Naive B cell (primary cell): ENCODE results near the gene PRPF19. TPM values are rescaled to one million over a fixed set of nuclear protein-coding genes. Genes with fewer than 3 reads are reported as not detected.
A peak's percentile ranks its signal among the peaks of the same experiment; 100 is the strongest.
"Not testable (repeated sequence)": the region's sequence is repeated elsewhere in the genome, so short reads cannot be mapped to it uniquely, and the experiment has no call there.

Experiments
- ATAC-seq, 2 donors: fragments of 150-1000 bp; cut with Tn5 transposase; 2 replicates each; pipeline ENCODE4 v1.10.0; 2021; ENCODE audit warnings: low read depth in 2 of 2, mild to moderate bottlenecking in 2 of 2, moderate library complexity in 2 of 2
- DNase-seq: peaks from one replicate; pipeline ENCODE4 v3.0.0; 2022
- H3K27ac Mint-ChIP-seq, 6 donors: one replicate each; pipeline ENCODE4 v1.8.0; 2020 to 2022; ENCODE audit warnings: mild to moderate bottlenecking in 6 of 6, mixed read lengths in 6 of 6, moderate library complexity in 5 of 6, inconsistent platforms in 2 of 6
- H3K27me3 Mint-ChIP-seq, 3 donors: one replicate each; pipeline ENCODE4 v1.8.0; 2021 to 2022; ENCODE audit warnings: mixed read lengths in 3 of 3, mild to moderate bottlenecking in 1 of 3
- H3K36me3 Mint-ChIP-seq, 2 donors: one replicate each; pipeline ENCODE4 v1.8.0; 2020 to 2022; ENCODE audit warnings: mixed read lengths in 2 of 2, inconsistent platforms in 1 of 2, mild to moderate bottlenecking in 1 of 2
- H3K4me1 Mint-ChIP-seq, 3 donors: one replicate each; pipeline ENCODE4 v1.8.0; 2020 to 2022; ENCODE audit warnings: mixed read lengths in 3 of 3, inconsistent platforms in 1 of 3, mild to moderate bottlenecking in 1 of 3, moderate library complexity in 1 of 3
- H3K4me3 Mint-ChIP-seq, 8 donors: one replicate each; pipeline ENCODE4 v1.8.0; 2020 to 2022; ENCODE audit warnings: mild to moderate bottlenecking in 8 of 8, mixed read lengths in 8 of 8, moderate library complexity in 8 of 8, inconsistent platforms in 2 of 8
- H3K9me3 Mint-ChIP-seq, 7 donors: one replicate each; pipeline ENCODE4 v1.8.0; 2020 to 2022; ENCODE audit warnings: mixed read lengths in 7 of 7, mild to moderate bottlenecking in 5 of 7, inconsistent platforms in 2 of 7, moderate library complexity in 1 of 7
- polyA plus RNA-seq, 6 donors: library from polyadenylated mRNA; unstranded; fragments of 300-500 nt; fragmentation: Illumina TruSeq; gene quantifications; one replicate each; pipeline ENCODE4 v1.2.3, GENCODE V29; 2021; ENCODE audit warnings: low read depth in 6 of 6

PRPF19 gene
- polyA plus RNA-seq, 6 donors from 2014 or later = 5.6 to 19.3 (median 15.6) TPM

DNA sequence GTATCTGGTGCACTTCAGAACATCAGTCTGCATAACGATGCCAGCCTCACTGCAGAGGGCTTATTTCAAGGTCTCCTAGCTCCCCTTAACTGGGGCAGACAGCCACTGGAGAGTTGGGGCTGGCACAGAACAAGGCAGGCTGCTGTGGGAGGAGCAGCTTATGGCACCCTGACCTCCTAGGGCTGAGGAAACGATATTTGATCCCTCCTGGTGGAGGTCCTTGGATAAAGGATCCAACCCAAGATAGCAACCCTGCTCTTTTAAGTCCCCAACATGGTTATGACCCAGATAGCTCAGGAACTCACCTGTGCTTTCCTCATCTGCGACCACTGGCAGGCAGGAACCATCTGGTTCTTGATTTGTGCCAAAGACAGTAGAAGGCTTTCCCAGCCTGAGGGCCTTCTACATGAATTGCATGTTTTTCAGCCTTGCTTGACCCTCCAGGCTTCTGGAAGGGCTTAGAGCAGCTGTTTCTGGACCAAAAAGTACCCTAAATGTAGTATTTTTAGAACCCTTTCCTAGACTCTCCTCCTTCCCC, 10.4 kb upstream of the PRPF19 start:
- H3K4me1 Mint-ChIP-seq = peaks cover 49 to 73% (median 59%) of the 10 kb centered on the region in 3 donors
- ATAC-seq (no peak), DNase-seq (no peak)
- H3K9me3 Mint-ChIP-seq = no peaks in the 10 kb centered on the region
- H3K27me3 Mint-ChIP-seq = no peaks in the 10 kb centered on the region
- H3K36me3 Mint-ChIP-seq = peaks cover 22 to 23% of the 10 kb centered on the region in 2 donors
- peak overlapping the region in 3 of 6 donors; percentile 28 to 97 (median 54) for H3K27ac Mint-ChIP-seq
- H3K4me3 Mint-ChIP-seq = peak overlapping the region in 5 of 8 donors; percentile 12 to 97 (median 71)

- peaks cover 9 to 12% of the 10 kb centered on the region in 2 donors for H3K36me3 Mint-ChIP-seq
- peak overlapping the region; percentile 71 to 97 (median 94) for H3K27ac Mint-ChIP-seq
- peak; percentile 84 for DNase-seq
- ATAC-seq = peak; percentile 67 to 69
- peaks cover 52 to 85% (median 68%) of the 10 kb centered on the region in 3 donors for H3K4me1 Mint-ChIP-seq
- no peaks in the 10 kb centered on the region for H3K27me3 Mint-ChIP-seq
- H3K9me3 Mint-ChIP-seq = no peaks in the 10 kb centered on the region
- H3K4me3 Mint-ChIP-seq = peak overlapping the region; percentile 95 to 100 (median 98)
Observed at GRCh38 chr11:60915248-60915914, 9.0 kb upstream of the PRPF19 start.

DNA sequence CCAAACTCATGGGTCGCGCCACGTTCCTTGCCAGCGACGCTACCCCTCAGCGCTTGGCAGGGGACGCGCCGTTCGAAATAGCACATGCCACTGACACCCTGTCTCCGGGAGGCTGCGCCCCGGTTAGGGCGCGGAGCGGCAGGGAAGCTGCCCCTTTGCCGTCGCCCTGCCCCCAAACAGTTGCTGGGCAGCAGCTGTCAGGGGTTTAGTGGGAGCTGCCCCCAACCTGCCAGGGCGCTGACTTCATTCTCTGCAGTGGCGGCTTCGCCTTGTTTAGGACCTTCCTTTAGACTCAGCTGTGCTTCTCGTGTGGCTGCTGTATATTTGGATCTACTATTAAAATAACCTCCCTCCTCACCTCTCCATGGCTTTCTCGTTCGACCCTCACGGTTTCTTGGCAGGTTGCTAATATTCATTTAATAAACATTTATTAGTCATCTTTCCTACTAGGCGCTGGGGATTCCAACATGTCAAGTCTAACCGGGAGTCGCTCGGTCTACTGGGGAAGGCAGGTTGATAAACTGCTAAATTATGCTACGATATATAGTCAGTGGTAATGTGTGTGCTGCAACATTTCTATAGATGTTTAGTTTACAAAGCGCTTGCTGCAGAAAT, 8.4 kb upstream of the PRPF19 start:
- H3K27ac Mint-ChIP-seq = peak overlapping the region; percentile 71 to 97 (median 94)
- H3K4me1 Mint-ChIP-seq = peaks cover 52 to 85% (median 69%) of the 10 kb centered on the region in 3 donors
- peaks cover 0 to 1% (median 0%) of the 10 kb centered on the region in 7 donors for H3K9me3 Mint-ChIP-seq

GRCh38 chr11:60913793-60914632, 7.6 kb upstream of the PRPF19 start, which contains the start of gene TMEM109:
TMEM109 (plus strand) TSS chr11:60914158; CDS start chr11:60919694, 5,536 bp downstream.
- DNase-seq (peak; percentile 88), ATAC-seq (peak; percentile 57 to 60)
- peaks cover 0 to 2% (median 0%) of the 10 kb centered on the region in 7 donors for H3K9me3 Mint-ChIP-seq
- no peaks in the 10 kb centered on the region for H3K27me3 Mint-ChIP-seq
- H3K36me3 Mint-ChIP-seq = no peaks in the 10 kb centered on the region
- peak within 1 kb of the TSS; percentile 96 to 100 (median 99) for H3K4me3 Mint-ChIP-seq
- H3K4me1 Mint-ChIP-seq = peaks cover 51 to 85% (median 69%) of the 10 kb centered on the region in 3 donors
- peak within 1 kb of the TSS; percentile 90 to 99 (median 97) for H3K27ac Mint-ChIP-seq

More for the DNA sequence above, 8.4 kb upstream of the PRPF19 start:
- ATAC-seq (peak; percentile 8 to 13), DNase-seq (peak; percentile 47)
- peak overlapping the region; percentile 95 to 100 (median 98) for H3K4me3 Mint-ChIP-seq
- H3K36me3 Mint-ChIP-seq = peaks cover 5 to 6% of the 10 kb centered on the region in 2 donors
- no peaks in the 10 kb centered on the region for H3K27me3 Mint-ChIP-seq

DNA sequence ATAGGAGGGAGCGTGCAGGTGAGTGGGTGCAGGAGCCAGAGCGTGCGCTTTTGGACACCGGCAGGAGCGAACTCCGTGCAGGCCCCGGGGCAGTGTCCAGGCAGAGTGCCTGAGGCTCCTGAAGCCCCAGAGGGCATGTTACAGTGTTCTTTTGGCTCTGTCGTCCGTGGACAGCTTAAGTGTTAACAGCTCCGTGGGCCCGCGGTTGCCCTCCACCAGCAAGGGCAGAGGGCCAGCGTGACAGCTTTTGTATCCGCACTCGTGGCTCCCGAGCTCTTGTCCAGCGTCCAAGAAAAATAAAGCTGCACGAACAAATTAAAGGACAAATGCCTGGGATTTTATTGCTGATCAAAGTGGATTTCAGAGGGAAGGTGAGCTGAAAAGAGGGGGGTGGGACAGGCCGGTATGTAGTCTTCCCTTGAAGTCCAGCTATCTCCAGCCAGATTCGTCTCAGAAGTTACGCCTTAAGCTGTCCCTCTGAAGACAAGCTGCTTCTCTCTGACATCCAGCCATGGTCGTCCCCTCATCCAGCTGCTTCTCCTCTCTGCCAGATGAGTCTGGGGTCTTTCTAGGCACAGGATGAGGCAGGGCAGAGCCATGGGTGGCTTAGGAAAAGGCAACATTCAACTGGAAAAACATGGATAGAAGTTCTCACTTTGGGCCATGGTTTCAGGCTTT, 6.6 kb upstream of the PRPF19 start:
- no peak for ATAC-seq
- peak overlapping the region in 7 of 8 donors; percentile 96 to 100 (median 99) for H3K4me3 Mint-ChIP-seq
- H3K27me3 Mint-ChIP-seq = no peaks in the 10 kb centered on the region
- peak overlapping the region in 2 of 6 donors; percentile 60 to 97 for H3K27ac Mint-ChIP-seq
- H3K9me3 Mint-ChIP-seq = peaks cover 0 to 2% (median 0%) of the 10 kb centered on the region in 7 donors
- no peak for DNase-seq
- peaks cover 61 to 84% (median 71%) of the 10 kb centered on the region in 3 donors for H3K4me1 Mint-ChIP-seq
- no peaks in the 10 kb centered on the region for H3K36me3 Mint-ChIP-seq

DNA sequence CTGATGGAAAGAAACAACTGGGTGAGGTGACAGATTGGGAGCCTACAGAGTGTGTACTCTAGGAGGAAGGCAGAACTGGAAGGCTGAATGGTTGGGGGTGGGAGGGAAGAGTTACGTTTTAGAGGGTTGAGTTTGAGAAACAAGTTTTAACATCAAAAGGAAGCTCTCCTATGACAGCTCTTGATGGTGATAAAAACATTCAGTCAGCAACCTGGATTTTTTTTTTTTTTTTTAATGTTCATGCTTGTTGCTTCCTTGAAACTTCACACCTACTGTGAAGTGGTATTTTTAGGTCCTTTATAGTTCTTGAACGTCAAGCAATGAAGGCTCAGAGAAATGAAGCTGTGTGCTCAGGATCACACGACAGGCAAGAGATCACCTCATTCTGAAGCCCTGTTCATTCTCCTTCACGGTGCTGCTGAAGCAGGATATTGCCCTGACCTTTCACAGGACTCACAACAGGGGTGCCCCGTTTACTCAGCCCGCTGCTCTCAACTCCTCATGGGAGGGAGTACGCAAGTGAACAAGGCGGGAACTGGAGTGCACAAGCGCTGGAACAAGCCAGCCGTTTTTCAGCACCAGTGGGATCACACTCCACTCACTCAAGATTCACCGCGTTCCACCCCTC, 6.0 kb upstream of the PRPF19 start:
- peaks cover 0 to 2% (median 0%) of the 10 kb centered on the region in 7 donors for H3K9me3 Mint-ChIP-seq

DNA sequence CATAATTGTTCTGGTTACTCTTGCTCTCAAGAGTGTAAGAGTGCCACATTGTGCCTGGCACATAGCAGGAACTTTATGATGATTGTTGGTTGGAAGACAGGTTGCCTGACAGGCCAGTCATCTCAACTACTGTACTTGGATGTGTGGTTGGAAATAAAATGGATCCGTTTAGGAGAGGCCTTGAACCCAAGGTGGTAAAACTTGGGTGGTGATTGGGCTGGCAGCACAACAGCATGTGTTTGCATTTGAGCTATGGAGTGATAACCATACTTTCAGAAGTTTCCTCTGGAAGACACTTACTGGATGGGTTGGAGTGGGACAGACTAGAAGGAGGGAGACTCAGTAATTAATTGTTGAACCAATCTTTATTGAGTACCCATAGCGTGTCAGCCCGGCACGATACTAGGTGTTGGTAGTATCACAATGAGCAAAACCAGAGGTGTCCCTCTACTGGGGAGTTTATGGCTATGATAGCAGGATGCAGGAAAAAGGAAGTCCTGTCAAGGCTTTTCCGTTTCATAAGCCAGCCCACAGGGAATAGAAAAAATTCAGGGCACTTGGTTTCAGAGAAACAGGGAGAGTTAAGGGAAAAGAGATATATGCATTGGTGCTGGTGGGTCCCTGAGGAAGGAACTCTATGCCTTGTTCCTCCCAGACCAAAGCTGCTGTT, 4.5 kb upstream of the PRPF19 start:
- H3K4me1 Mint-ChIP-seq = peaks cover 58 to 82% (median 75%) of the 10 kb centered on the region in 3 donors
- peak overlapping the region; percentile 53 to 96 (median 90) for H3K27ac Mint-ChIP-seq
- peaks cover 0 to 2% (median 0%) of the 10 kb centered on the region in 7 donors for H3K9me3 Mint-ChIP-seq
- H3K36me3 Mint-ChIP-seq = no peaks in the 10 kb centered on the region
- DNase-seq (no peak), ATAC-seq (no peak)
- no peaks in the 10 kb centered on the region for H3K27me3 Mint-ChIP-seq
- H3K4me3 Mint-ChIP-seq = peak overlapping the region in 6 of 8 donors; percentile 36 to 86 (median 73)

More for the DNA sequence above, 6.0 kb upstream of the PRPF19 start:
- Mint-ChIP-seq H3K27ac (peak overlapping the region in 3 of 6 donors; percentile 16 to 49 (median 21)), H3K27me3 (no peaks in the 10 kb centered on the region), H3K36me3 (no peaks in the 10 kb centered on the region), H3K4me1 (peaks cover 68 to 84% (median 77%) of the 10 kb centered on the region in 3 donors), H3K4me3 (peak overlapping the region in 6 of 8 donors; percentile 33 to 86 (median 66))
- ATAC-seq = no peak
- no peak for DNase-seq

- H3K27ac Mint-ChIP-seq = peak overlapping the region; percentile 63 to 96 (median 90)
- ATAC-seq (peak; percentile 37 to 38), DNase-seq (peak; percentile 79)
- peak overlapping the region; percentile 24 to 86 (median 63) for H3K4me3 Mint-ChIP-seq
- peaks cover 0 to 2% (median 0%) of the 10 kb centered on the region in 7 donors for H3K9me3 Mint-ChIP-seq
- no peaks in the 10 kb centered on the region for H3K36me3 Mint-ChIP-seq
- H3K4me1 Mint-ChIP-seq = peaks cover 58 to 82% (median 75%) of the 10 kb centered on the region in 3 donors
- H3K27me3 Mint-ChIP-seq = no peaks in the 10 kb centered on the region
Observed at GRCh38 chr11:60910281-60910687, 3.9 kb upstream of the PRPF19 start.

- H3K27me3 Mint-ChIP-seq, H3K36me3 Mint-ChIP-seq, DNase-seq, H3K9me3 Mint-ChIP-seq, ATAC-seq: not testable (repeated sequence)
- Mint-ChIP-seq H3K27ac (peak overlapping the region; percentile 63 to 96 (median 90)), H3K4me3 (peak overlapping the region in 7 of 8 donors; percentile 29 to 86 (median 71)), H3K4me1 (peaks cover 62 to 83% (median 75%) of the 10 kb centered on the region in 3 donors)
Observed at GRCh38 chr11:60909680-60910280, 3.4 kb upstream of the PRPF19 start.

DNA sequence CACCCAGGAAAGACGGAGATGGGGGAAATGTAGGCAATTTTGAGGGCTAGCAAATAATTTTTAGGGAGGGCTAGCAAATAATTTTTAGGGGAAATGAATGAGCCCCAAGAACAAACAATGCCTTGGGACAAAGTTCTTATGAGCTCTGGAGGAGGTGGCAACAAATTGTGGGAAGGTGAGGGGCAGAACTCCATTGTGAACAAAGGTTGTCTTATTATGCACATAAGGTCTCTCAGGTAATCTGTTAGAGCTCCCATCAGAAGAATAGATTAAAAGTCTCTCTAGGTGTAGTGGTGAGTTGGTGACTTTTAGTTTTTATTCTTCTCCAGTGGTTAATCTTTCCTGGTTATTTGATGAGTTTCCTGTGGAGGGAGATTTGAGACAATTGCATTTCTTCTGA, 2.4 kb upstream of the PRPF19 start:
- DNase-seq = no peak
- no peaks in the 10 kb centered on the region for H3K36me3 Mint-ChIP-seq
- H3K4me1 Mint-ChIP-seq = peaks cover 64 to 91% (median 79%) of the 10 kb centered on the region in 3 donors
- H3K4me3 Mint-ChIP-seq = peak overlapping the region in 3 of 8 donors; percentile 16 to 96 (median 46)
- H3K27me3 Mint-ChIP-seq = no peaks in the 10 kb centered on the region
- peak overlapping the region; percentile 6 to 96 (median 64) for H3K27ac Mint-ChIP-seq
- no peak for ATAC-seq
- peaks cover 0 to 2% (median 0%) of the 10 kb centered on the region in 7 donors for H3K9me3 Mint-ChIP-seq

GRCh38 chr11:60905551-60906113, 753 bp downstream of the PRPF19 start:
- H3K27me3 Mint-ChIP-seq = no peaks in the 10 kb centered on the region
- ATAC-seq = no peak
- peaks cover 0 to 2% (median 0%) of the 10 kb centered on the region in 7 donors for H3K9me3 Mint-ChIP-seq
- peak overlapping the region; percentile 91 to 98 (median 95) for H3K4me3 Mint-ChIP-seq
- peaks cover 4 to 7% of the 10 kb centered on the region in 2 donors for H3K36me3 Mint-ChIP-seq
- no peak for DNase-seq
- H3K27ac Mint-ChIP-seq = peak overlapping the region; percentile 47 to 93 (median 76)
- peaks cover 58 to 70% (median 69%) of the 10 kb centered on the region in 3 donors for H3K4me1 Mint-ChIP-seq
